Measurements from ENCODE around the gene MAU2. TPM values are rescaled to one million over a fixed set of nuclear protein-coding genes. Genes with fewer than 3 reads are reported as not detected.

MAU2 gene
- total and polyA plus RNA-seq, 2 of the 8 experiments (the other 6 are each of a cell fraction or from before 2014, with no cell fraction given) = 32.0 to 40.8 TPM

- Histone ChIP-seq H3K23ac (ENCODE audit: insufficient read length) (no peak overlapping the region), H3K4ac (replicated peaks; ENCODE audit: insufficient read length, low read depth, low read length) (no peak overlapping the region), H3K4me1 (replicated peaks in 1 of 4; ENCODE audit: control insufficient read depth in 3 of 4, insufficient read depth in 4 of 4, low read length in 3 of 4) (no peaks in the 10 kb centered on the region; a peak in 1 of 7 replicates), H3K56ac (replicated peaks; ENCODE audit: insufficient read length, low read depth, low read length) (no peak overlapping the region), H4K8ac (ENCODE audit: extremely low read depth, insufficient read depth, low read length) (no peak overlapping the region), H3K18ac (ENCODE audit: extremely low read depth, low read length) (no peak overlapping the region), H2BK120ac (replicated peaks; ENCODE audit: low read depth, low read length) (no peak overlapping the region), H3K23me2 (ENCODE audit: low read depth, low read length) (no peaks in the 10 kb centered on the region), H3K9me3 (ENCODE audit: insufficient read depth in 2 of 2, low read depth in 1 of 2, low read length in 1 of 2) (no peaks in the 10 kb centered on the region), H2BK20ac (ENCODE audit: low read length) (no peak overlapping the region), H2BK5ac (ENCODE audit: low read depth, low read length) (no peak overlapping the region), H3K79me2 (ENCODE audit: control insufficient read depth in 1 of 2, insufficient read depth in 2 of 2, low read length in 2 of 2) (no peaks in the 10 kb centered on the region), H3K27ac (ENCODE audit: low read depth, low read length) (no peak overlapping the region; the same call in 1 of the 2 replicates), H3K79me1 (ENCODE audit: low read depth, low read length) (no peaks in the 10 kb centered on the region; the same call in 1 of the 2 replicates), H3K14ac (ENCODE audit: insufficient read length) (no peak overlapping the region), H4K91ac (replicated peaks; ENCODE audit: insufficient read length, low read length) (no peak overlapping the region), H4K20me1 (replicated peaks in 1 of 2; ENCODE audit: control insufficient read depth in 1 of 2, insufficient read depth in 2 of 2, low read length in 2 of 2) (peaks cover 6 to 9% of the 10 kb centered on the region in 2 experiments), H3K36me3 (ENCODE audit: control insufficient read depth in 2 of 4, insufficient read depth in 4 of 4, low read length in 3 of 4) (peaks cover 28 to 62% (median 49%) of the 10 kb centered on the region in 4 experiments), H2BK12ac (ENCODE audit: low read depth, low read length) (no peak overlapping the region), H2AK5ac (ENCODE audit: low read depth, low read length) (no peak overlapping the region), H2BK15ac (ENCODE audit: low read length) (no peak overlapping the region), H3K4me3 (ENCODE audit: extremely low read depth in 1 of 4, insufficient read depth in 2 of 4, low read depth in 3 of 4, low read length in 4 of 4) (no peak overlapping the region), H2AFZ (ENCODE audit: low read length) (no peak overlapping the region), H3K27me3 (replicated peaks in 1 of 4; ENCODE audit: control insufficient read depth in 3 of 4, extremely low read depth in 1 of 4, insufficient read depth in 3 of 4, low read length in 3 of 4) (no peaks in the 10 kb centered on the region), H3K9ac (replicated peaks in 1 of 4; ENCODE audit: extremely low read depth in 1 of 4, low read depth in 3 of 4, low read length in 3 of 4) (no peak overlapping the region), H4K5ac (ENCODE audit: insufficient read length, low read depth, low read length) (no peak overlapping the region), H3K4me2 (ENCODE audit: insufficient read depth in 1 of 2, low read depth in 2 of 2, low read length in 2 of 2) (no peak overlapping the region)
- DNase-seq (ENCODE audit: low read depth in 1 of 2, low spot score in 2 of 2) (no peak), FAIRE-seq (no peak)
- POLR2A ChIA-PET (ENCODE audit: partially characterized antibody) = interaction anchor here (1.8 kb wide), 1 partner anchor 10 kb away, joined by 6 read pairs; no protein-coding TSS in a partner anchor
- CTCF ChIA-PET (ENCODE audit: partially characterized antibody) = interaction anchor here (0.6 to 2.1 kb wide), 2 partner anchors 143 to 218 kb away, joined by 3 to 8 read pairs; no protein-coding TSS in a partner anchor
- 97% methylated on average over 8 of the region's 10 CpGs; no CpG with 5 or more reads in 1 of the 2 experiments for WGBS, 2 experiments (ENCODE audit: extremely low coverage in 1 of 2, insufficient coverage in 1 of 2, insufficient read length in 1 of 2, insufficient replicate concordance in 2 of 2, low coverage in 1 of 2, low lambda C conversion rate in 2 of 2, missing lambda C conversion rate in 1 of 2)
- TF ChIP-seq HDAC6 (IDR thresholded peaks at IDR 0.05; ENCODE audit: low read depth, low read length) (no peak), SUZ12 (IDR thresholded peaks at IDR 0.05; ENCODE audit: low read length) (no peak), CHD1 (IDR thresholded peaks at IDR 0.05; ENCODE audit: low read depth, low read length) (no peak), KDM1A (IDR thresholded peaks at IDR 0.05; ENCODE audit: borderline replicate concordance, low read length) (no peak), POLR2AphosphoS5 (IDR thresholded peaks at IDR 0.05; ENCODE audit: low read depth, low read length) (no peak), SP1 (IDR thresholded peaks at IDR 0.05; ENCODE audit: low read depth, low read length) (no peak), BACH1 (IDR thresholded peaks at IDR 0.05; ENCODE audit: low read length) (no peak), KDM4A (IDR thresholded peaks at IDR 0.05; ENCODE audit: low read depth, low read length, severe bottlenecking) (no peak), TAF7 (optimal IDR thresholded peaks at IDR 0.05; ENCODE audit: borderline replicate concordance, low read depth, low read length) (no peak), SIRT6 (IDR thresholded peaks at IDR 0.05; ENCODE audit: low read length) (no peak), RFX5 (IDR thresholded peaks at IDR 0.05; ENCODE audit: borderline replicate concordance, low read depth, low read length) (no peak), E2F6 (IDR thresholded peaks at IDR 0.05) (no peak)
Measured at GRCh38 chr19:19347401-19348110, 26.9 kb downstream of the MAU2 start.
